NCI-H2029 treated with DMSO at 0.1 percent for 48 hours (cell line): ENCODE data around the gene SEMA3D.

Experiments
- DNase-seq: peaks from one replicate; lab custom pipeline; 2025; lab: John Stamatoyannopoulos, UW

Gene SEMA3D

GRCh38 chr7:84985073-84985784, 201.6 kb downstream of the SEMA3D start:
- DNase-seq, result no peak

- no peak for DNase-seq
These were observed 204.7 kb downstream of the SEMA3D start for GRCh38 chr7:84982199-84982598.

GRCh38 chr7:84981055-84981976, 205.5 kb downstream of the SEMA3D start:
- DNase-seq, result no peak

GRCh38 chr7:84975586-84976185, 211.2 kb downstream of the SEMA3D start:
- DNase-seq, result no peak

- DNase-seq, result no peak
These were observed 215.5 kb downstream of the SEMA3D start for GRCh38 chr7:84971360-84971759.

- no peak for DNase-seq
These were observed 216.2 kb downstream of the SEMA3D start for GRCh38 chr7:84970670-84971069.

- DNase-seq, result no peak
These were observed 233.6 kb downstream of the SEMA3D start for GRCh38 chr7:84953234-84953633.

GRCh38 chr7:84950836-84951235, 236.0 kb downstream of the SEMA3D start:
- no peak for DNase-seq

- no peak for DNase-seq
These were observed 237.4 kb downstream of the SEMA3D start for GRCh38 chr7:84949501-84949900.

GRCh38 chr7:84949067-84949466, 237.8 kb downstream of the SEMA3D start:
- DNase-seq, result no peak

GRCh38 chr7:84948634-84949033, 238.2 kb downstream of the SEMA3D start:
- DNase-seq, result no peak

- DNase-seq, result no peak
These were observed 240.3 kb downstream of the SEMA3D start for GRCh38 chr7:84946549-84946948.
